HEK293T (cell line): Measurements from ENCODE around the gene MYRF.
A peak's percentile ranks its signal among the peaks of the same experiment; 100 is the strongest.

Source experiments
- CTCF ChIA-PET: fragments of 350-600 bp; formaldehyde crosslinking; extraction: SDS; loops from one replicate; lab custom pipeline; 2021; ENCODE audit warnings: antibody characterized with exemption, inconsistent platforms; lab: Yijun Ruan, JAX
- POLR2A ChIA-PET: fragments of 350-600 bp; formaldehyde crosslinking; extraction: SDS; loops from one replicate; lab custom pipeline; 2020; ENCODE audit warnings: antibody characterized with exemption, inconsistent platforms; lab: Yijun Ruan, JAX
- DNase-seq: peaks from one replicate; pipeline ENCODE4 v3.0.0; 2012; ENCODE audit warnings: mixed read lengths; ENCODE audit errors: extremely low spot score
- ARNT ChIP-seq: fragments of 450-650 bp; IDR thresholded peaks from 2 replicates; pipeline ENCODE4 v1.6.1; 2017; ENCODE audit warnings: mild to moderate bottlenecking
- BHLHE40 ChIP-seq: fragments of 450-650 bp; IDR thresholded peaks from 2 replicates; pipeline ENCODE4 v1.6.1; 2016; ENCODE audit warnings: mild to moderate bottlenecking, moderate library complexity, borderline replicate concordance
- CTBP1 ChIP-seq: fragments of 450-650 bp; IDR thresholded peaks from 2 replicates; pipeline ENCODE4 v1.6.1; 2016; ENCODE audit warnings: borderline replicate concordance
- ELF4 ChIP-seq: fragments of 450-650 bp; IDR thresholded peaks from 2 replicates; pipeline ENCODE4 v1.6.1; 2017; ENCODE audit warnings: antibody characterized with exemption
- FOXA1 ChIP-seq: fragments of 450-650 bp; IDR thresholded peaks from 2 replicates; pipeline ENCODE4 v1.6.1; 2016; ENCODE audit warnings: mild to moderate bottlenecking
- FOXK2 ChIP-seq: fragments of 450-650 bp; IDR thresholded peaks from 2 replicates; pipeline ENCODE4 v1.6.1; 2016; ENCODE audit warnings: mild to moderate bottlenecking
- FOXM1 ChIP-seq: fragments of 450-650 bp; IDR thresholded peaks from 2 replicates; pipeline ENCODE4 v1.6.1; 2017; ENCODE audit warnings: mild to moderate bottlenecking, borderline replicate concordance
- HDGF ChIP-seq: fragments of 450-650 bp; IDR thresholded peaks from 2 replicates; pipeline ENCODE4 v1.6.1; 2017; ENCODE audit warnings: antibody characterized with exemption, borderline replicate concordance
- L3MBTL2 ChIP-seq: fragments of 450-650 bp; conservative IDR thresholded peaks from 2 replicates; pipeline ENCODE4 v1.6.1; 2016; ENCODE audit warnings: mild to moderate bottlenecking
- LEF1 ChIP-seq: fragments of 450-650 bp; IDR thresholded peaks from 2 replicates; pipeline ENCODE4 v1.6.1; 2017; ENCODE audit warnings: mild to moderate bottlenecking, borderline replicate concordance
- NFRKB ChIP-seq: fragments of 450-650 bp; IDR thresholded peaks from 2 replicates; pipeline ENCODE4 v1.6.1; 2016; ENCODE audit warnings: mild to moderate bottlenecking, moderate library complexity
- SP1 ChIP-seq: fragments of 450-650 bp; IDR thresholded peaks from 2 replicates; pipeline ENCODE4 v1.6.1; 2017
- SUZ12 ChIP-seq: fragments of 450-650 bp; IDR thresholded peaks from 2 replicates; pipeline ENCODE4 v1.6.1; 2016; ENCODE audit warnings: mild to moderate bottlenecking
- TARDBP ChIP-seq: fragments of 450-650 bp; IDR thresholded peaks from 2 replicates; pipeline ENCODE4 v1.6.1; 2016
- ZNF384 ChIP-seq: fragments of 450-650 bp; IDR thresholded peaks from 2 replicates; pipeline ENCODE4 v1.6.1; 2016
- TF ChIP-seq, protein P1 (sequence below): fragments of 450-650 bp; IDR thresholded peaks from 2 replicates; pipeline ENCODE4 v1.6.1; 2016

MYRF gene

DNA sequence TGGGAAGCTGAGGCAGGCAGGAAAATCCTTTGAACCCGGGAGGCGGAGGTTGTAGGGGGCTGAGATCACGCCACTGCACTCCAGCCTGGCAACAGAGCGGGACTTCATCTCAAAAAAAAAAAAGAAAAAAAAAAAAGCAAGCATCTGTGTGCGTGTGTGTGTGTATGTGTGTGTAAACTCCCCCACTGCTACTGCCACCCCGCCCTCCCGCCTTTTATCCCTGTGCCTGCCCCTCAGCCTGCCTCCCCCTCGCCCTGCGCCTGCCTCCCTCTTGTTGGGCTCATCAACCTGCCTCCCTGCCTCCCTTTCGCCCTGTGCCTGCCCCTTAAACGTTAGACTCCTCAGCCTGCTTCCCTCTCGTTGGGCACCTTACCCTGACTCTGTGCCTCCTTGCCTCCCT, 22.0 kb downstream of the MYRF start:
- ChIA-PET CTCF (no interaction called here), POLR2A (interaction anchor here (1.0 kb wide), 1 partner anchor 18 kb away, joined by 3 read pairs; the partner anchor contains the start of genes FEN1 and TMEM258)
- TF ChIP-seq FOXA1, result no peak
- TF ChIP-seq HDGF, result no peak
- TF ChIP-seq NFRKB, result no peak
- DNase-seq, result no peak

DNA sequence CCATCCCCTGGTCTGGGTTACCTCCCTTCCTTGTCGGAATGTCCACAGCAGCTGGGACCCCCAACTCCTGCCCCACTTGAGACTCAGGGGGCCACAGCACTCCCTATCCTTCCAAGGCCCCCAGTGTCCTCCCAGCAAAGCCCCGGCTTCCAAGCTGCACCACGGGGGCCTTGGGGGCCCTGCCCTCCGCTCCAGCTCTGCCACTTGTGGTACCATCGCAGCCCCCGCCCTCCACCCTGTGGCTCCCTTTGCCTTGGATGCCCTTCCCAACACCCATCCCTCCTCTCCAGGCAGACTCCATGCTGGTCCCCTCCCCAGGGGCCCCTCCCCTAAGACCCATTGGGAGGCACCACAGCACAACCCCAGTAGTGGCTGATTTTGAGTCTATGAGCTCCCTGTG, 22.7 kb downstream of the MYRF start:
- no peak for TF ChIP-seq SUZ12
- TF ChIP-seq FOXA1, result no peak
- TF ChIP-seq ZNF384, result no peak
- TF ChIP-seq FOXM1, result no peak
- TF ChIP-seq L3MBTL2, result no peak
- TF ChIP-seq NFRKB, result no peak
- TF ChIP-seq LEF1, result no peak
- no peak for TF ChIP-seq BHLHE40
- POLR2A ChIA-PET, result no interaction called here
- CTCF ChIA-PET, result interaction anchor here (0.7 kb wide), 1 partner anchor 122 kb away, joined by 3 read pairs; no protein-coding TSS in a partner anchor
- no peak for DNase-seq

DNA sequence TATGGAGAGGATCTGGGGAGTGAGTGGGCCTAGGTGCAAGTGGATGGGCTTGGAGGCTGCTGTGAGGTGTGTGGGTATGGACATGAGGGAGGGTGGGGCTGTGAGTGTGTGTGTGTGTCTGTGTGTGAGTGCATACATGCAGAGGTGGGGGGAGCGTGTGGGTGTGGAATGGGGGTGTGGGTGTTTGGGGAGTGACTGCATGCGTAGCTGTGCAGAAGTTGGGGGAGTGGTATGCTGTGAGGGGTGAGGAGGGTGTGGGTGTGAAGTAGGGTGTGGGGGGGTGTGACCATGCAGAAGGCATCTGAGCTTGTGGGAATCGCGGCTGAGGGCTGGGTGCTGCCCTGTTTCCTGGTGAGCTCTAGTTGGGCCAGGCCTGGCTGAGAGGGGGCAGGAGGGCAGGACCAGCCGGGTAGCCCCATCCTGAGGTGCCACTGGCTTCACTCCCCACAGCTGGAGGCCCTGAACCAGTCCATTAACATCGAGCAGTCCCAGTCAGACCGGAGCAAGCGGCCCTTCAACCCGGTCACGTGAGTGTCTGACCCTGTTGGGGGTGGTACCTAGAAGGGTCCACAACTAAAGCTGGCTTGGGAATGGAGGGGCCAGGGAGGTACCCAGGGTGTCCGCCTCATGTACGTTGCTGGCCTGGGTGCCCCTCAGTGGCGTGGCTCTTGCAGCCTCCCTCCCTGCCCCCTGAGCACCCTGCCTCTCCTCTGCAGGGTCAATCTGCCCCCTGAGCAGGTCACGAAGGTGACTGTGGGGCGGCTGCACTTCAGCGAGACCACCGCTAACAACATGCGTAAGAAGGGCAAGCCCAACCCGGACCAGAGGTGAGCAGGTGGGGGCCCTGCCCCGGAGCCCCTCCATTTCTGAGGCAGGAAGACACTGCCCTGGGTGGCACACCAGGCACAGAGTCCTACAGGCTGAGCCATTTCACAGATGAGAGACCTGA, 23.4 kb downstream of the MYRF start:
- DNase-seq, result no peak
- CTCF ChIA-PET, result interaction anchor here (0.7 kb wide), 1 partner anchor 122 kb away, joined by 3 read pairs; no protein-coding TSS in a partner anchor
- TF ChIP-seq ELF4 (no peak), ARNT (no peak), CTBP1 (no peak), TARDBP (no peak), NFRKB (no peak), FOXM1 (no peak), HDGF (no peak), LEF1 (no peak), SP1 (no peak), BHLHE40 (no peak), L3MBTL2 (no peak), FOXK2 (no peak), ZNF384 (no peak), SUZ12 (no peak), FOXA1 (no peak)
- TF ChIP-seq, protein P1, sequence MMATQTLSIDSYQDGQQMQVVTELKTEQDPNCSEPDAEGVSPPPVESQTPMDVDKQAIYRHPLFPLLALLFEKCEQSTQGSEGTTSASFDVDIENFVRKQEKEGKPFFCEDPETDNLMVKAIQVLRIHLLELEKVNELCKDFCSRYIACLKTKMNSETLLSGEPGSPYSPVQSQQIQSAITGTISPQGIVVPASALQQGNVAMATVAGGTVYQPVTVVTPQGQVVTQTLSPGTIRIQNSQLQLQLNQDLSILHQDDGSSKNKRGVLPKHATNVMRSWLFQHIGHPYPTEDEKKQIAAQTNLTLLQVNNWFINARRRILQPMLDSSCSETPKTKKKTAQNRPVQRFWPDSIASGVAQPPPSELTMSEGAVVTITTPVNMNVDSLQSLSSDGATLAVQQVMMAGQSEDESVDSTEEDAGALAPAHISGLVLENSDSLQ, result no peak
- POLR2A ChIA-PET, result no interaction called here

DNA sequence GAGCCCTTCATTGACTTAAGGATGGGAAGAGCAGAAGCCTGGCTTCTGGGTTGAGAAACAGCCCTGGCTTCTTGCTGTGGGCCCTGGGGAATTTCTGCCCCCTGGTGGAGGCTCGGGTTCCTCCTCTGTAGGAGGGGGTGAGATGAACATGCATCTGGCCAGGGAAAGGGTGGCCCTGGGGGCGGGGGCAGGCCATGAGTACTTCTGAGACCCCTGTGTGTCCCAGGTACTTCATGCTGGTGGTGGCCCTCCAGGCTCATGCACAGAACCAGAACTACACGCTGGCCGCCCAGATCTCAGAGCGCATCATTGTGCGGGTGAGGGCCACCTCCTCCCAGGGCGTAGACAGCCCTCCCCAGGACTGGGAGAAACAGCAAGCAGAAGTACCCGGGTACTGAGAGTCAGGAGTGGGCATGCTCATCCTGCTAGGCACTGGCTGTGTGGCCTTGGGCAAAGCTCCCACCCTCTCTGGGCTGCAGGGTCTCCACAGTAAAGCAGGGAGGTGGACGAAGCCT, 24.2 kb downstream of the MYRF start:
- ChIA-PET POLR2A (no interaction called here), CTCF (no interaction called here)
- TF ChIP-seq BHLHE40 (no peak), ZNF384 (no peak), TARDBP (no peak), FOXK2 (no peak), LEF1 (no peak), FOXM1 (no peak), SP1 (no peak), ELF4 (no peak), NFRKB (no peak), SUZ12 (no peak), FOXA1 (no peak), ARNT (no peak), CTBP1 (no peak), L3MBTL2 (no peak), HDGF (no peak)
- TF ChIP-seq, protein P1, result no peak
- DNase-seq, result peak; percentile 79

DNA sequence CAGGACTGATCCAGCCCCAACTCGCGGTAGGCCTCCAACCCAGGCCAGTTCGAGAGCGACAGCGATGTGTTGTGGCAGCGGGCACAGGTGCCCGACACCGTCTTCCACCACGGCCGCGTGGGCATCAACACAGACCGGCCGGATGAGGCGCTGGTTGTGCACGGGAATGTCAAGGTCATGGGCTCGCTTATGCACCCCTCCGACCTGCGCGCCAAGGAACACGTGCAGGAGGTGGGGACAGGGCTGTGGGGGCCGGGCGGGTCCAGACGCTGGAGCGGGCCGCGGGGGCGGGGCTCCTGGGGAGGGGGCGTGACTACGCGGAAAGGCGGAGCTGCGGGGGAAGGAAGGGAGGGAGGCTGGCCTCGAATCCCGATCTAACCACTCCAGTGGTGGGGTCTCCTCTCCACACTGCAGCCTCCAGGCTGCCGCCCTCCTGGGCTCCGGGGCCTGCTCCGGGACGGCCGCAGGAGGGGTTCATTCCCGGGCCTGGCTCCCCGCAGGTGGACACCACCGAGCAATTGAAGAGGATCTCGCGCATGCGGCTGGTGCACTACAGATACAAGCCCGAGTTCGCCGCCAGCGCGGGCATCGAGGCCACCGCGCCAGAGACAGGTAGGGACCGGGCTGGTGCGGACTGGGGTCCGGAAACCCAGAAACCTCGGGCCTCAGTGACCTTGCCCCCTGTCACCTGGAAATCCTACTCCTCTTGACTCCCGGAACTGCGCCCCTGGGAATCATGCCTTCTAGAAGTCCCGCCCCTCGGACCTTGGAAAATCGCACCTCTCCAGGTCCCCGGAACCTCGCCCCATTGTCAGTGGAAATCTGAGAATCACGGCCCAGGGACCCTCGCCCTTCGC, 25.0 kb downstream of the MYRF start:
- POLR2A ChIA-PET, result no interaction called here
- no peak for TF ChIP-seq BHLHE40
- TF ChIP-seq HDGF, result no peak
- TF ChIP-seq NFRKB, result no peak
- no peak for TF ChIP-seq CTBP1
- TF ChIP-seq ELF4, result no peak
- no peak for TF ChIP-seq SUZ12
- TF ChIP-seq ZNF384, result no peak
- TF ChIP-seq LEF1, result no peak
- TF ChIP-seq FOXK2, result no peak
- no peak for TF ChIP-seq TARDBP
- TF ChIP-seq FOXA1, result no peak
- TF ChIP-seq FOXM1, result no peak
- DNase-seq, result no peak

DNA sequence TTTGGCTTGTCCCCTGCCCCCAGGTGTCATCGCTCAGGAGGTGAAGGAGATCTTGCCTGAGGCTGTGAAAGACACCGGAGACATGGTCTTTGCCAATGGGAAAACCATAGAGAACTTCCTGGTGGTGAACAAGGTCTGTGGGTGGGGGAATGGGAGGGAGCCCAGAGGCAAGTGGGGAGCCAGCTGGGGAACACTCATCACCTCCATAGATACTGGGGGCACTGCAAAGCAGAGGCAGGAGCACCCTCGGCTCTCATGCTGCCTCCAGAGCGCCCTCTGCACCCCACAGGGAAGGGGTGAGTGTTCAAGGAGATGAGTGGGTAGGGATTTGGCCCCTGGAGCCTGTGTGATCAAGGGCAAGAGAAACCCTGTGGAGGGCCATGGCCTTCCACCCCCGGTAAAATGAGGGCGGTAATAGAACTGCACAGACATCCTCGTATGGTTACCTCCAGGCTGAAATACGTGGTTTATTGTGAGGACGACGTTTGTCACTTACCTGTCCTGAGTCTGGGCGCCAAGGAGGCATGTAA, 26.0 kb downstream of the MYRF start:
- ChIA-PET POLR2A (no interaction called here), CTCF (interaction anchor here (1.0 kb wide), 1 partner anchor 31 kb away, joined by 3 read pairs; no protein-coding TSS in a partner anchor)
- TF ChIP-seq NFRKB (no peak), FOXM1 (no peak), LEF1 (no peak), HDGF (no peak), ARNT (no peak), FOXA1 (no peak), SP1 (no peak), CTBP1 (no peak), TARDBP (no peak), ELF4 (no peak), ZNF384 (no peak), SUZ12 (no peak), FOXK2 (no peak), BHLHE40 (no peak), L3MBTL2 (no peak)
- TF ChIP-seq, protein P1, result no peak
- DNase-seq, result no peak

More for the DNA sequence above, 25.0 kb downstream of the MYRF start:
- CTCF ChIA-PET, result no interaction called here
